BLaER1 treated with 17β-estradiol and CSF1 and Interleukin-3, amounts not matched to agents 10 nM and 100 nM (cell line): Measurements from ENCODE around the gene HOXD11.

Experiments used
- H3K27ac ChIP-seq, 11 experiments: shearing (Covaris generic); formaldehyde crosslinking; 2 replicates each; pipeline ENCODE4 v1.8.1; 2022
- H3K27me3 ChIP-seq, 11 experiments: shearing (Covaris generic); formaldehyde crosslinking; 2 replicates each; pipeline ENCODE4 v1.8.1; 2022
- H3K36me3 ChIP-seq, 11 experiments: shearing (Covaris generic); formaldehyde crosslinking; 2 replicates each; pipeline ENCODE4 v1.8.1; 2022
- H3K4me1 ChIP-seq, 10 experiments: shearing (Covaris generic); formaldehyde crosslinking; 2 replicates each; pipeline ENCODE4 v1.8.1; 2022
- H3K4me2 ChIP-seq, 11 experiments: shearing (Covaris generic); formaldehyde crosslinking; 2 replicates each; pipeline ENCODE4 v1.8.1; 2022
- H3K4me3 ChIP-seq, 10 experiments: shearing (Covaris generic); formaldehyde crosslinking; 2 replicates each; pipeline ENCODE4 v1.8.1; 2022
- H3K9ac ChIP-seq, 11 experiments: shearing (Covaris generic); formaldehyde crosslinking; 2 replicates each; pipeline ENCODE4 v1.8.1; 2022
- H3K9me3 ChIP-seq, 11 experiments: shearing (Covaris generic); formaldehyde crosslinking; replicated peaks in 1 of 11; 2 replicates each; pipeline ENCODE4 v1.8.1; 2022
- H4K20me1 ChIP-seq, 11 experiments: shearing (Covaris generic); formaldehyde crosslinking; 2 replicates each; pipeline ENCODE4 v1.8.1; 2022
- Cebpa-rat ChIP-seq, 11 experiments: shearing (Covaris generic); IDR thresholded peaks; 2 replicates each; pipeline ENCODE4 v1.8.1; 2022

Gene HOXD11

GRCh38 chr2:176118601-176119339, 11.7 kb downstream of the HOXD11 start:
- Histone ChIP-seq H3K4me3 (no peak overlapping the region), H3K4me1 (no peaks in the 10 kb centered on the region; a peak in 1 of 20 replicates), H3K36me3 (no peaks in the 10 kb centered on the region; a peak in 1 of 22 replicates), H3K4me2 (no peak overlapping the region), H3K9ac (no peak overlapping the region), H3K9me3 (peaks cover 50 to 78% (median 61%) of the 10 kb centered on the region in 11 experiments), H3K27me3 (peaks cover 100% of the 10 kb centered on the region in 11 experiments), H3K27ac (no peak overlapping the region), H4K20me1 (peaks cover 0 to 82% (median 36%) of the 10 kb centered on the region in 11 experiments; a peak in 16 of 22 replicates)
- TF ChIP-seq Cebpa-rat (IDR thresholded peaks at IDR 0.05) = no peak

DNA sequence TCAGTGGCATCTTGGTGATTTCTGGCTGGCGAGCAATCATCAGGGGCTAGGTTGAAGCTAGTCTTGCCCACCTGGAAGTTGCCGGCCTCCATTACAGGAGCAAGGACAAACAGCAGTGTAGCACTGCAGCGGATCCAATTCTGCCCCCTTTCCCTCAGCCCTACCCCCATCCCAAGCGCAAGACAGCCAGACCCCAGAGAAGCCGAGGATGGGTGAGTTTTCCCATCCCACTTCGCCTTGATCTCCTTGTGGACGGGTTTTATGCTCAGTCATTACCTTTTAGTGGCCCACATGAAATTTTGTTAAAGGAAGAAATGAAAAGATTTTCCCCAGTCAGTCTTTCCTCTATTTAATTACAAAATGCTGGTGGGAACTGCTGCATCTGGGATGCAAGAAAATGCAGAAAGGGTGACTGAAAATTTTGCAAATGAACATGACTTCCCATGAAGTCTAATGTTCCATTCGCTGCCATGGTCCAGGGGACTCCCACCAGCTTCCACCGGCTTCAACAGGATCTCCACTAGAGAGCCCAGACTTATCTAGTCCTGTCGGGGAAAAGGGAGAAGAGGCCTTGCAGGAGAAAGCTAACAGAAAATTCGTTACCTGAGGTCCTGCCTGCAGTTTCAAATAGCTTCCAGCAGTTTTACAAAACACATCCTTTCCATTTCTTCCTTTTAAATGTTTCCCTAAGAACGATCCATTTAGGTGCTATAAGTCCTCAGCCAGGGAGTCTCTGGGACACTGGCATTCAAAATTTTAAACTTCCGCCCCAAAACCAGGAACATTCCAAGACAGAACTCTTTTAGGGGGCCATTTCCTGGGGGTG, 13.5 kb downstream of the HOXD11 start:
- peaks cover 100% of the 10 kb centered on the region in 11 experiments for H3K27me3 ChIP-seq
- no peak for TF ChIP-seq Cebpa-rat (IDR thresholded peaks at IDR 0.05)
- H3K4me3 ChIP-seq = no peak overlapping the region
- H3K4me2 ChIP-seq = no peak overlapping the region
- H4K20me1 ChIP-seq = peaks cover 0 to 87% (median 41%) of the 10 kb centered on the region in 11 experiments; a peak in 16 of 22 replicates
- no peaks in the 10 kb centered on the region; a peak in 1 of 22 replicates for H3K36me3 ChIP-seq
- H3K27ac ChIP-seq = no peak overlapping the region
- no peak overlapping the region for H3K9ac ChIP-seq
- H3K9me3 ChIP-seq = peaks cover 51 to 69% (median 58%) of the 10 kb centered on the region in 11 experiments
- peaks cover 0 to 10% (median 0%) of the 10 kb centered on the region in 10 experiments; a peak in 2 of 20 replicates for H3K4me1 ChIP-seq

DNA sequence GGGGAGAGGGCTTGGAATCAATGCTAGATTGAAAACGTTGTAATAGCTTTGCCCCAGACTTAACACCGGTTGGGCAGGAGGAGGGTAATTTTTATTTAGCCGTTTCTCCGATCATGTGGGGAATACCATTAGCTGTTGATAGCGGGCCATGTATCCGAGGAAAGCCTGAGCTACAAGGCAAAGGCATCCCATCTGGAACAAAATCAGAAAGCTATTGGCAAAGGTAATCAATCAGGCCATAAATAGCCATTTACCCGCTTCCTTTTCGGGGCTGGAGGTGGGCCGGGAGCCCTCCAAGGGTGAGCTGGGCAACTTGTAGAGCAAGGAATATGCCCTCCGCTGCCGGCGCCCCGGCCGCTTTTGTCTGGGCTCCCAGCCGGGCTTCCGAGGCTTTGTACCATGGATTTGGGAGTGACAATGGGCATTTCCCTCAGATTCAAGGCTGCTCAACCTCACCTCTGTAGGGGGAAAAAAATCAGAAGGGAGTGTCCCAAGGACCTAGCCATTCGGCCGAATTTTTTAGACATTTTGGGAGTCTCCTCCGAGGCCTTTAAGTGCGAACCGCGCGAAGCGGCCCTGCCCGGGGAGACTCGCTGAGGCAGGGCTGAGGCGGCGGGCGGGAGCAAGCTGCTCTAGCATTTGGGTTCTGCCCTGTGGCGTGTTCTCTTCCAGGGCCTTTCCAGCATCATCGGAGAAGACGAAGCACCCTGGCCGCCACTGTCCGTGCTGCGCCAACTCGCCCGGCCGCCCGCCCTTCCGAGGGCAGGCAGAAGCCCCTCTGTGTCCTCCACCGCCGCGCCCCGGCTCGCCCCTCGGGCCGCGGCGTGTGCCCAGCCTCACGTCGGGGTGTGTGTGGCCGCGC, 14.3 kb downstream of the HOXD11 start:
- Histone ChIP-seq H3K4me2 (no peak overlapping the region), H3K9me3 (peaks cover 42 to 60% (median 50%) of the 10 kb centered on the region in 11 experiments), H3K4me1 (peaks cover 0 to 10% (median 0%) of the 10 kb centered on the region in 10 experiments; a peak in 2 of 20 replicates), H3K27ac (no peak overlapping the region), H3K4me3 (peak overlapping the region in 1 of 10 experiments; percentile 18; a peak in 3 of 20 replicates), H3K27me3 (peaks cover 100% of the 10 kb centered on the region in 11 experiments), H3K36me3 (no peaks in the 10 kb centered on the region; a peak in 1 of 22 replicates), H4K20me1 (peaks cover 0 to 86% (median 43%) of the 10 kb centered on the region in 11 experiments; a peak in 16 of 22 replicates), H3K9ac (no peak overlapping the region)
- no peak for TF ChIP-seq Cebpa-rat (IDR thresholded peaks at IDR 0.05)

GRCh38 chr2:176122052-176122682, 15.1 kb downstream of the HOXD11 start:
- no peak for TF ChIP-seq Cebpa-rat (IDR thresholded peaks at IDR 0.05)
- peak overlapping the region in 5 of 10 experiments; percentile 18 to 48 (median 20); a peak in 4 of 20 replicates for H3K4me3 ChIP-seq

DNA sequence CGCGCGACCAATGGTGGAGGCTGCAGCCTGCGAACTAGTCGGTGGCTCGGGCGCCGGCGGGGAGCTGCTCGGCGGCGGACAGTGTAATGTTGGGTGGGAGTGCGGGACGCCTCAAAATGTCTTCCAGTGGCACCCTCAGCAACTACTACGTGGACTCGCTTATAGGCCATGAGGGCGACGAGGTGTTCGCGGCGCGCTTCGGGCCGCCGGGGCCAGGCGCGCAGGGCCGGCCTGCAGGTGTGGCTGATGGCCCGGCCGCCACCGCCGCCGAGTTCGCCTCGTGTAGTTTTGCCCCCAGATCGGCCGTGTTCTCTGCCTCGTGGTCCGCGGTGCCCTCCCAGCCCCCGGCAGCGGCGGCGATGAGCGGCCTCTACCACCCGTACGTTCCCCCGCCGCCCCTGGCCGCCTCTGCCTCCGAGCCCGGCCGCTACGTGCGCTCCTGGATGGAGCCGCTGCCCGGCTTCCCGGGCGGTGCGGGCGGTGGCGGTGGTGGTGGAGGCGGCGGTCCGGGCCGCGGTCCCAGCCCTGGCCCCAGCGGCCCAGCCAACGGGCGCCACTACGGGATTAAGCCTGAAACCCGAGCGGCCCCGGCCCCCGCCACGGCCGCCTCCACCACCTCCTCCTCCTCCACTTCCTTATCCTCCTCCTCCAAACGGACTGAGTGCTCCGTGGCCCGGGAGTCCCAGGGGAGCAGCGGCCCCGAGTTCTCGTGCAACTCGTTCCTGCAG, 15.8 kb downstream of the HOXD11 start, which contains the start of gene HOXD9:
Gene HOXD9, plus strand, starts transcription at position 37 of the 728 bp plus-strand sequence. Its CDS starts 50 bp downstream, at position 87.
- TF ChIP-seq Cebpa-rat (IDR thresholded peaks at IDR 0.05) = no peak
- peaks cover 0 to 84% (median 48%) of the 10 kb centered on the region in 11 experiments; a peak in 16 of 22 replicates for H4K20me1 ChIP-seq
- peak within 1 kb of the TSS in 2 of 11 experiments; percentile 24 to 25; a peak in 2 of 22 replicates for H3K4me2 ChIP-seq
- no peaks in the 10 kb centered on the region; a peak in 1 of 22 replicates for H3K36me3 ChIP-seq
- H3K27me3 ChIP-seq = peaks cover 100% of the 10 kb centered on the region in 11 experiments
- H3K9me3 ChIP-seq = peaks cover 29 to 46% (median 36%) of the 10 kb centered on the region in 11 experiments
- H3K4me1 ChIP-seq = peaks cover 0 to 10% (median under 1%) of the 10 kb centered on the region in 10 experiments; a peak in 8 of 20 replicates
- peak within 1 kb of the TSS in 7 of 10 experiments; percentile 18 to 48 (median 23); a peak in 6 of 20 replicates for H3K4me3 ChIP-seq
- H3K9ac ChIP-seq = no peak within 1 kb of the TSS
- no peak within 1 kb of the TSS for H3K27ac ChIP-seq

More at GRCh38 chr2:176122052-176122682, 15.1 kb downstream of the HOXD11 start:
- H3K9ac ChIP-seq = no peak overlapping the region
- peaks cover 36 to 53% (median 43%) of the 10 kb centered on the region in 11 experiments for H3K9me3 ChIP-seq
- peaks cover 0 to 10% (median 0%) of the 10 kb centered on the region in 10 experiments; a peak in 4 of 20 replicates for H3K4me1 ChIP-seq
- no peaks in the 10 kb centered on the region; a peak in 1 of 22 replicates for H3K36me3 ChIP-seq
- H3K27ac ChIP-seq = no peak overlapping the region
- peaks cover 100% of the 10 kb centered on the region in 11 experiments for H3K27me3 ChIP-seq
- H3K4me2 ChIP-seq = no peak overlapping the region
- peaks cover 0 to 85% (median 43%) of the 10 kb centered on the region in 11 experiments; a peak in 15 of 22 replicates for H4K20me1 ChIP-seq

DNA sequence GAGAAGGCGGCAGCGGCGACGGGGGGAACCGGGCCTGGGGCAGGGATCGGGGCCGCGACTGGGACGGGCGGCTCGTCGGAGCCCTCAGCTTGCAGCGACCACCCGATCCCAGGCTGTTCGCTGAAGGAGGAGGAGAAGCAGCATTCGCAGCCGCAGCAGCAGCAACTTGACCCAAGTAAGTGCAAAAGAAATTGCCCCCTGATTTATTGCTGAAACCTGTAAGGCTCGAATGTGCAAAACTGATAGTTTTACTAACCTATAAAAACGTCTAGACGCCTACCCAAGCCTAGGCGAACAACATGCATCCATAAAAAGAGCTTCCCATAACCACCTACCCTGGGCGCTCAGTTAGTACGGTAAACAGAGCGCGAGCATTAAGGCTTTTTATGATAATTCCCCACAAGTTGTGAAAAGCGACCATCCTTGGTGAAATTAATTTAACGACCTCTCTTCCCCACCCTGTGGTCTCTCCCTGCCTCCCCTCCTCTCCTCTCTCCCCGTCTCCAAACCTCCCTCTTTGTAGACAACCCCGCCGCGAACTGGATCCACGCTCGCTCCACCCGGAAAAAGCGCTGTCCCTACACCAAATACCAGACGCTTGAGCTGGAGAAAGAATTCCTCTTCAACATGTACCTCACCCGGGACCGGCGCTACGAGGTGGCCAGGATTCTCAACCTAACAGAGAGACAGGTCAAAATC, 16.5 kb downstream of the HOXD11 start:
- Histone ChIP-seq H3K4me1 (peaks cover 5 to 16% (median 8%) of the 10 kb centered on the region in 10 experiments; a peak in 13 of 20 replicates), H3K27me3 (peaks cover 100% of the 10 kb centered on the region in 11 experiments), H3K9me3 (peaks cover 27 to 40% (median 31%) of the 10 kb centered on the region in 11 experiments), H3K4me2 (peak overlapping the region in 2 of 11 experiments; percentile 24 to 25; a peak in 2 of 22 replicates), H3K27ac (no peak overlapping the region), H3K36me3 (no peaks in the 10 kb centered on the region; a peak in 1 of 22 replicates), H3K9ac (no peak overlapping the region), H3K4me3 (peak overlapping the region in 7 of 10 experiments; percentile 7 to 48 (median 23); a peak in 4 of 20 replicates), H4K20me1 (peaks cover 0 to 84% (median 55%) of the 10 kb centered on the region in 11 experiments; a peak in 16 of 22 replicates)
- no peak for TF ChIP-seq Cebpa-rat (IDR thresholded peaks at IDR 0.05)
